ENCODE data around the gene F2RL2. TPM values are rescaled to one million over a fixed set of nuclear protein-coding genes. Genes with fewer than 3 reads are reported as not detected.

The F2RL2 gene
- total RNA-seq, 6 donors from 2014 or later = 0.34 to 0.46 (median 0.43) TPM; not detected in 3

- H3K27me3 ChIP-seq = no peaks in the 10 kb centered on the region
- DNase-seq (no peak), ATAC-seq (ENCODE audit: low FRiP score in 2 of 2) (no peak)
- no peak for TF ChIP-seq CTCF (IDR thresholded peaks at IDR 0.05)
- no peak for TF ChIP-seq EP300 (IDR thresholded peaks at IDR 0.05)
- no peaks in the 10 kb centered on the region for H3K9me3 ChIP-seq
- WGBS, 2 donors = 90 to 96% methylated on average over 1 of the region's 1 CpG
- no peak overlapping the region for H3K4me3 ChIP-seq
- no peaks in the 10 kb centered on the region for H3K36me3 ChIP-seq
- no peaks in the 10 kb centered on the region for H3K4me1 ChIP-seq
- H3K27ac ChIP-seq = no peak overlapping the region
These were observed 13.0 kb downstream of the F2RL2 start for GRCh38 chr5:76610196-76610595.

- Histone ChIP-seq H3K9me3 (no peaks in the 10 kb centered on the region), H3K27ac (no peak overlapping the region), H3K4me3 (no peak overlapping the region), H3K27me3 (no peaks in the 10 kb centered on the region), H3K4me1 (no peaks in the 10 kb centered on the region), H3K36me3 (no peaks in the 10 kb centered on the region)
- DNase-seq (no peak), ATAC-seq (ENCODE audit: low FRiP score in 2 of 2) (peak in 1 of 2 donors; percentile 47)
- 61 to 70% methylated on average over 4 of the region's 4 CpGs for WGBS, 2 donors
- no peak for TF ChIP-seq POLR2AphosphoS5 (IDR thresholded peaks at IDR 0.05)
- no peak for TF ChIP-seq POLR2A (IDR thresholded peaks at IDR 0.05)
- TF ChIP-seq EP300 (IDR thresholded peaks at IDR 0.05) = no peak
- no peak for TF ChIP-seq CTCF (IDR thresholded peaks at IDR 0.05)
These were observed 14.4 kb downstream of the F2RL2 start for GRCh38 chr5:76608833-76609232.

DNA sequence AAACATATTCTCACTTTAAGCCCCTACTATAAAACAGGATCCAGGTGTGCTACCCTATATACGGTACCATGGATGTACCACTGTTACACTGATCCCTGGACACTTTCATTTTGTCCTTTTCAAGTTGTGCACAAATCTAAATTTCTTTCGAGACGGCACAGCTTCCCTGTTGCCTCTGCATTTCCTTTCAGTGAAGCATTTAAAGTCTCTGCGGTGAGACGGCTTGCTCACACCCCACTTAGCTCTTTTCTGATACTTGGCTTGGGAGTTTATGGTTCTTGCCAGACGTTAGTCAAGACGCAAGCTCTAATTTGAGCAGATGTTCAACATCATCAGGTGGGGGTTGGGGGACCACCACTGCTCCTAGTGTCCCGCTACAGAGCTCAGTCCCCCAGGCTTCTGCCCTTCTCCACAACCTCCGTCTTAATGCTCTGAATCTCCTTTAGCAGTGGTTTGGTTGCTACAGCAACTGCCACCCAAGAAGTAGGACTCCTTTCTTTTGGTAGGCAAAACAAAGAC is 15.8 kb downstream of the F2RL2 start:
- 69 to 71% methylated on average over 9 of the region's 9 CpGs for WGBS, 2 donors
- H3K4me3 ChIP-seq = no peak overlapping the region

GRCh38 chr5:76606701-76607100 is 16.5 kb downstream of the F2RL2 start:
- DNase-seq = no peak
- 45 to 87% methylated on average over 2 of the region's 2 CpGs for WGBS, 2 donors
- ATAC-seq (ENCODE audit: low FRiP score in 2 of 2) = no peak

More for the DNA sequence above, 15.8 kb downstream of the F2RL2 start:
- Histone ChIP-seq H3K4me1 (no peaks in the 10 kb centered on the region), H3K27me3 (no peaks in the 10 kb centered on the region), H3K27ac (no peak overlapping the region), H3K36me3 (no peaks in the 10 kb centered on the region), H3K9me3 (no peaks in the 10 kb centered on the region)
- TF ChIP-seq POLR2AphosphoS5 (IDR thresholded peaks at IDR 0.05) = no peak
- no peak for TF ChIP-seq POLR2A (IDR thresholded peaks at IDR 0.05)
- no peak for TF ChIP-seq EP300 (IDR thresholded peaks at IDR 0.05)
- TF ChIP-seq CTCF (IDR thresholded peaks at IDR 0.05) = no peak
- DNase-seq = no peak
- no peak for ATAC-seq (ENCODE audit: low FRiP score in 2 of 2)

More at GRCh38 chr5:76606701-76607100, 16.5 kb downstream of the F2RL2 start:
- no peaks in the 10 kb centered on the region for H3K27me3 ChIP-seq
- no peak for TF ChIP-seq EP300 (IDR thresholded peaks at IDR 0.05)
- TF ChIP-seq POLR2A (IDR thresholded peaks at IDR 0.05) = no peak
- no peak for TF ChIP-seq POLR2AphosphoS5 (IDR thresholded peaks at IDR 0.05)
- no peak for TF ChIP-seq CTCF (IDR thresholded peaks at IDR 0.05)
- H3K27ac ChIP-seq = no peak overlapping the region
- H3K9me3 ChIP-seq = no peaks in the 10 kb centered on the region
- H3K4me1 ChIP-seq = peaks cover 0 to 2% (median 0%) of the 10 kb centered on the region in 4 donors
- no peak overlapping the region for H3K4me3 ChIP-seq
- H3K36me3 ChIP-seq = no peaks in the 10 kb centered on the region
